HG03060 (cell line): ENCODE data around the gene TJP2.
"Not testable (repeated sequence)": the region's sequence is repeated elsewhere in the genome, so short reads cannot be mapped to it uniquely, and the experiment has no call there.

ENCODE experiments used
- ATAC-seq: cut with Tn5 transposase; IDR thresholded peaks from one replicate; pipeline ENCODE4 v1.9.1; 2021; ENCODE audit warnings: low read depth, moderate number of reproducible peaks; ENCODE audit not compliant: unreplicated experiment

Gene TJP2

DNA sequence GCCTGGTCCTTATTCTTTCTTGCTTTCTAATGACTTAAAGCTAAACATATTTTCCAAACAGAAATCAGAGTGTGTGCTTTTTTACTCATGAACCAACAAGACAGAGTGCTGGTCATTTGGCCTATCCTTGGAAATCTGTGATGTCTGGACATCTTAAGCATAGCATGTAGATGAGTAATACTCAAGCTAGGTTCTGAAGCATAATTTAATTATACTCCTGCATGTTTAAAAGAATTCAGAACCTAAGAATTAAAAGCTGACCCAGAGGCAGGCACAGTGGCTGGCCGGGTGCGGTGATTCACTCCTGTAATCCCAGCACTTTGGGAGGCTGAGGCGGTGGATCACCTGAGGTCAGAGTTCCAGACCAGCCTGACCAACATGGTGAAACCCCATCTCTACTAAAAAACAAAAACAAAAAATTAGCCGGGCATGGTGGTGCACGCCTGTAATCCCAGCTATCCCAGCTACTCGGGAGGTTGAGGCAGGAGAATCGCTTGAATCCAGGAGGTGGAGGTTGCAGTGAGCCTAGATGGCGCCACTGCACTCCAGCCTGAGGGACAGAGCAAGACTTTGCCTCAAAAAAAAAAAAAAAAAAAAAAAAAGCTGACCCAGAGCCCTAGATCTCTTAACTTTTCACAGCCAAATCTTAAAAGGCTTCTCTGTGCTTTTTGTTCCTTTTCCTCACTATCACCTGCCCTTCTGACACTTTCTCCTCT, 16.2 kb upstream of the TJP2 start:
- no peak for ATAC-seq

- ATAC-seq, result no peak
Measured at GRCh38 chr9:69158471-69158870, 15.6 kb upstream of the TJP2 start.

GRCh38 chr9:69164573-69164972, 9.5 kb upstream of the TJP2 start:
- not testable (repeated sequence) for ATAC-seq

DNA sequence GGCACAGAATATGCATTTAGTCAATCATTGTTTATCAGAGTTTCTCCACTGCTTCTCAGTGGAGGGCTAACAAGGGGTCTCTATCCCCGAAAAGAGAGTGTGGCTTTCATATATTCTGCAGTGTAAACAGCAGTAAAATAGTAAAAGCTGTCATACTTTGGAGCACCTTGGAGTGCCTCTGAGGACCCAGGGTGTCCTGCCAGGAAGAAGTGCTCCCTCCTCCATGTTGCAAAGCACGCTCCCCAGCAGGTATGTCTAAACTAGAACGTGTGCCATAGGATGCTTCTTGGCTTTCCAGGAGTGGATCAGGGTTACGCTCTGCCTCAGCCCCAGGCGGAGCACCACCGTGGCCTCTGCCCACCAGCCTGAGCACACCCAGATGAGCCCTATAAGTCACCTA, 8.5 kb upstream of the TJP2 start:
- ATAC-seq, result no peak

- peak; percentile 53 for ATAC-seq
Measured at GRCh38 chr9:69168709-69169217, 5.3 kb upstream of the TJP2 start.

- ATAC-seq, result no peak
Measured at GRCh38 chr9:69170231-69170630, 3.8 kb upstream of the TJP2 start.

DNA sequence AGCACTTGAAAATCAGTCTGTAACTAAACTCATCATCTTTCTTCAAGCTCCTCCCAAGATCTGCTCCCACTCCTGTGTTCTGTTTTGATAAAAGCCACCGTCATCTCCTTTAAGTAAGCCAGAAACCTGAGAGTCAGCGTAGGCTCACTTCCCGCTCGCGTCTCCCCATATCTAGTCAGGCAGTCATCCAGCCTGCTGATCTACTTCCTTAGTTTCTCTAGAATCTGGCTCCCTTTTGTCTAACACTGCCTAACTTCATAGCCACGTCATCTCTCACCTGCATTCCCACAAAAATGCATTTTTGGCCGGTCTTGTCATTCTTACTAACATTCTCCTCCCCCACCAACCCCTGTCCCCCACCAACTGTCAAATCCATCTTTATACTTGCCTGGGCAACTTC, 3.0 kb upstream of the TJP2 start:
- ATAC-seq, result no peak

- no peak for ATAC-seq
Measured at GRCh38 chr9:69171517-69171916, 2.6 kb upstream of the TJP2 start.

DNA sequence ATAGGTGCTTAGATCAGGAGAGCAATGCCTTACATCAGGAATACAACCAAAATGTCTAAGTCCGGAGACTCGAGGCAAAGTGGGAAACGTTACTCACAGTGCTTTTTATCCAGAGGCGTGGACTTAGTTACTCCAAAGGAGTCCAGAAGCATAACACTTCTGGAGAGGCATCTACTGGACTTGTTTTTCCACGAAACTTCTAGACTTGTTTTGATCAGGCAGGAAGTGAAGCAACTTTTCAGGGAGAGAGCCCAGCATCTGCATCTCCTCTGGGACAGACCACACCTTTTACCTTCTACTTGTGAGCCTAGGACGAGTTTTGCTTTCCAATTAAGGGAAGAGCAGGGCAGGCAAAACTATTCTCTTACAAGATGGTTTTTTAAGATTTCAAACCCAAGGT, 1.2 kb upstream of the TJP2 start:
- no peak for ATAC-seq

GRCh38 chr9:69173497-69173890, 583 bp upstream of the TJP2 start:
- ATAC-seq, result no peak

- ATAC-seq, result peak; percentile 32
Measured at GRCh38 chr9:69174616-69175463, 763 bp downstream of the TJP2 start.

DNA sequence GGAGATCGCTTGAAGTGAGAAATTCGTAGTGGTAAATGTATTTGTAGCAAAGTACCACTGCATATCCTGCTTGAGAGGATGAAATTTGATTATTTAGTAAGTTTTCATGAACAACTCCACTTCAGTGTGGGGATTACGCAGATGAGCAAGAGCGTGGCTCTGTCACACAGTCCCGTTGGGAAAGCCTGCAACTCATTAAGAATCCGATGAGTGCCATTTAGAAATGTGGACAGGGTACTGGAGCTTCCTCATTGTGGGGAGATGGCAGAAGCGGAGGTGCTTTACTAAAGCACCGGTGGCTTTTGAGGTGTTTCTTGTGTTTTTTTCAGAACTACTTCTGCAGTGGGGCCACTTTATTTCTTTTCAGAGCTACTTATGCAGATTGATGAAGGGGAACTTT, 1.4 kb downstream of the TJP2 start:
- ATAC-seq, result no peak

DNA sequence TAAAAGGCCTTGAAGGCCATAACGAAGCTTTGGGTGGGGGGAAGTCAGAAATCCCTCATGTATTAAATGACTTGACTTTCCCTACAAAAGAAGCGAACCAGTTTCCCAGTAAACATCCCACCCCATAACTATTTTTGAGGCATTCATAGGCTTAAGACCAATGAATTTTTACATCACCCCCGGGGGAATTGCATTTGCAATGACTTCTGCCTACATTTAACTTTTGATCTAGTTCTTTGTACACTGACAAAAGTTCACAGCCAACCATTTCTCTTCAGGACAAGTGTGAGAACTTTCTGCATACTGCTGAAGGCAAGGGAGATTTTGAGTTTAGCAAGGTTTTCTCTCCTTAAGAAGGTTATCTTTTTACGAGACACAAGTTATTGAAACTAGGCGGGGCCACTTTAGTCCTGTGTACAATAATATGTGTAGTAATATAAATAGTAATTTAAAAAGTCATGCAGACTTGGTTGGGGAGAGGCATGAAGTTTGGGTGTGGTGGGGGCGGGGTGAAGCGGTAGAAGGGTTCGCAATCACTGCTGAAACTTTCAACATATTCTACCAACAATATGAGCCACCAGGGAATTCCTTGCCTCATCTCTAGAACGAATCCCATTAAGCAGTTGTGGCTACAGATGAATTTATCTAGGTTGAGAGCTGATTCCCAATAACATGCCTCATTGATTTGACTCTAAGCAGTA, 2.5 kb downstream of the TJP2 start:
- no peak for ATAC-seq

- ATAC-seq, result no peak
Measured at GRCh38 chr9:69178583-69179011, 4.5 kb downstream of the TJP2 start.

GRCh38 chr9:69179037-69179436, 5.0 kb downstream of the TJP2 start:
- ATAC-seq, result no peak

DNA sequence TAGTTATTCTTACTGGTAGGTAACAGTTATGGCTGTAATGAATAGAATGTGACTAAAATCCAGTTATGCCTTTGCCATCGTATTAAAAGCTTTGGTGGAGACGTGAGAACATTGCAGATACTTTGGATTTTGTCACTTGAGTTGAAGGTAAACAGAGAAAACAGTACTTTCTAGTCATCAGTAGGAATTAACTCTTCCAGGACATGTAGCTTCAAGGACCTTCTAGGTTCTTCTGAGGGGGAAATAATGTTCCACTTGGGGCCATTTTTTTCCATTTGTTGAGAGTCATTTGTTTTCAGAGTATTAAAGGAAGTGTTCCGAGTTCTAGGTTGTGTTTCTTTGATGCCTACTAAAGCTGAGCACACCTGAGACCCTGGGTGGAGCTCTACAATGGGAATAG, 6.1 kb downstream of the TJP2 start:
- no peak for ATAC-seq

DNA sequence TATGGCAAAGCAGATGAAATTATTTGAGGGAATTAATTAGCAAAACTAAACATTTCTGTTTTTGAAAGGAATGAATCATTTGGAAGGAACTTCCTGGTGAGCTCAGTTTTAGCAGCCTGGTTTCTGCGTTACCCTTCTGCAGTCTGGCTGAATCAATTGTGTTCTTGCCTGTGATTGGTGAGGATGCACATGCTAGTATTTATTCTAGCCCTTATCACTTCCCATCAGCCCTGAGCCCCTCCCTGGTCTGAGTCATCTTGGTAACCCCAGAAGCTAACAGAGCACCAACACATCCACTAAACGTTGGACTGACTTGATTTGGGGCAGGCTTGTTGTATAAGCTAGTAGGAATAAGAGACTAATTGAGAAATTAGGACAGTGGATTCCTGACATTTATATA, 6.6 kb downstream of the TJP2 start:
- ATAC-seq, result no peak

GRCh38 chr9:69181908-69182353, 7.9 kb downstream of the TJP2 start:
- no peak for ATAC-seq

- no peak for ATAC-seq
Measured at GRCh38 chr9:69184266-69184665, 10.2 kb downstream of the TJP2 start.

GRCh38 chr9:69186841-69187611, 12.9 kb downstream of the TJP2 start:
- no peak for ATAC-seq
